ENCODE data around the gene PRR12.

DNA sequence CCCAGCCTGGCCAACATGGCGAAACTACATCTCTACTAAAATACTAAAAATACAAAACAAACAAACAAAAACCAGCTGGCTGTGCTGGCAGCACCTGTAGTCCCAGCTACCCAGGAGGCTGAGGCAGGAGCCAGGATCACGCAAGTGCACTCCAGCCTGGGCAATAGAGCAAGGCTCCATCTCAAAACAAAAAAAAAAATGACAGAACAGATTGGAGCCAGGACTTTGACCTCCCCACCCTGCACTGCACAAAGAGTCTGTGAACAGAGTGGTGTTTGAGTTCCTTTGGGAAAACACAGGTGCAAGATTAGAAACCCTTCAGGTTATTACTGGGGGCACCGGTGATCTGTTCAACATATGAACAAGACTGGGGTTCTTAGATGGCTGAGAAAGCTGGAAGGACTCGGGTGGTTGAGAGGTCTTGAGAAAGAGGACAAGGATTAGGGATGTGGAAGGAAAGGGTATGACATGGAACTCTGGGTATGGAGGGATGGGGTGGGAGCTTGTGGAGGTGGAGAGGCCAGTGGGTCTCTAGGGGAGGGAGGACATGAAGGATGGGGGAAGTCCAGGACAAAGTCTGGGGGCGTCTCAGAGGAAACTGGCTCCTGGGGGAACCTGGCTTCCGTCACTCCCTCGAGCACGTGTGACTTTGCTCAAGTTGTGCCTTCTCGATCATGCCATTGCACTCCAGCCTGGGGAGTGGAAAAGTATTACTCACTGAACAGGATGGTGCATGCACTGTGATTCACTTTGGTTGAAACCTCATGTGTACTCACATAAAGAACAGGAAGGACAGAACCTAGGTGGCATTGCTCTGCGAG, 37.3 kb upstream of the PRR12 start:
- TF ChIP-seq, protein P1, sequence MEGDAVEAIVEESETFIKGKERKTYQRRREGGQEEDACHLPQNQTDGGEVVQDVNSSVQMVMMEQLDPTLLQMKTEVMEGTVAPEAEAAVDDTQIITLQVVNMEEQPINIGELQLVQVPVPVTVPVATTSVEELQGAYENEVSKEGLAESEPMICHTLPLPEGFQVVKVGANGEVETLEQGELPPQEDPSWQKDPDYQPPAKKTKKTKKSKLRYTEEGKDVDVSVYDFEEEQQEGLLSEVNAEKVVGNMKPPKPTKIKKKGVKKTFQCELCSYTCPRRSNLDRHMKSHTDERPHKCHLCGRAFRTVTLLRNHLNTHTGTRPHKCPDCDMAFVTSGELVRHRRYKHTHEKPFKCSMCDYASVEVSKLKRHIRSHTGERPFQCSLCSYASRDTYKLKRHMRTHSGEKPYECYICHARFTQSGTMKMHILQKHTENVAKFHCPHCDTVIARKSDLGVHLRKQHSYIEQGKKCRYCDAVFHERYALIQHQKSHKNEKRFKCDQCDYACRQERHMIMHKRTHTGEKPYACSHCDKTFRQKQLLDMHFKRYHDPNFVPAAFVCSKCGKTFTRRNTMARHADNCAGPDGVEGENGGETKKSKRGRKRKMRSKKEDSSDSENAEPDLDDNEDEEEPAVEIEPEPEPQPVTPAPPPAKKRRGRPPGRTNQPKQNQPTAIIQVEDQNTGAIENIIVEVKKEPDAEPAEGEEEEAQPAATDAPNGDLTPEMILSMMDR (IDR thresholded peaks at IDR 0.05; ENCODE audit: low read length) = no peak
- TF ChIP-seq EZH2 (IDR thresholded peaks at IDR 0.05; ENCODE audit: borderline replicate concordance, low read length) = no peak
